Muscle of arm (tissue), 14 donors: Measurements from ENCODE around the gene ZSCAN5A. TPM values are rescaled to one million over a fixed set of nuclear protein-coding genes. Genes with fewer than 3 reads are reported as not detected.
"Not testable (repeated sequence)": the region's sequence is repeated elsewhere in the genome, so short reads cannot be mapped to it uniquely, and the experiment has no call there.

Source experiments
- DNase-seq: peaks from one replicate; pipeline ENCODE4 v3.0.0-alpha.2; 2013
- long read RNA-seq, 11 donors: transcript quantifications; one replicate each; lab custom pipeline, GENCODE V29; 2026
- polyA plus RNA-seq, 12 donors: library from polyadenylated mRNA; unstranded; fragments of 120-200 nt; gene quantifications; one replicate each; pipeline ENCODE4 v1.2.1, GENCODE V29; 2013; ENCODE audit not compliant: insufficient read length in 12 of 12

Gene ZSCAN5A, protein sequence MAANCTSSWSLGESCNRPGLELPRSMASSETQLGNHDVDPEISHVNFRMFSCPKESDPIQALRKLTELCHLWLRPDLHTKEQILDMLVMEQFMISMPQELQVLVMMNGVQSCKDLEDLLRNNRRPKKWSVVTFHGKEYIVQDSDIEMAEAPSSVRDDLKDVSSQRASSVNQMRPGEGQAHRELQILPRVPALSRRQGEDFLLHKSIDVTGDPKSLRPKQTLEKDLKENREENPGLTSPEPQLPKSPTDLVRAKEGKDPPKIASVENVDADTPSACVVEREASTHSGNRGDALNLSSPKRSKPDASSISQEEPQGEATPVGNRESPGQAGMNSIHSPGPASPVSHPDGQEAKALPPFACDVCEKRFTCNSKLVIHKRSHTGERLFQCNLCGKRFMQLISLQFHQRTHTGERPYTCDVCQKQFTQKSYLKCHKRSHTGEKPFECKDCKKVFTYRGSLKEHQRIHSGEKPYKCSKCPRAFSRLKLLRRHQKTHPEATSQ
- 10 to 100 TPM in 1 of 12 donors, 1 to 10 TPM in 9, not detected in 2; 5.0 to 12.4 (median 7.3) TPM for polyA plus RNA-seq
- long read RNA-seq, donor 1: 0 reads
- long read RNA-seq, donor 2, partial matches to known transcripts: 0 of 1 reads
- long read RNA-seq, donor 2, other reads (novel, unspliced or antisense): 0 of 1 reads
- long read RNA-seq, donor 3: 0 reads
- long read RNA-seq, donor 4, partial matches to known transcripts: 0 of 3 reads
- long read RNA-seq, donor 4, other reads (novel, unspliced or antisense): 0 of 3 reads
- long read RNA-seq, donor 5, partial matches to known transcripts: 0 of 1 reads
- long read RNA-seq, donor 5, other reads (novel, unspliced or antisense): 0 of 1 reads
- long read RNA-seq, donor 6, partial matches to known transcripts: 0 of 2 reads
- long read RNA-seq, donor 6, other reads (novel, unspliced or antisense): 0 of 2 reads
- long read RNA-seq, donor 7, partial matches to known transcripts: 0 of 1 reads
- long read RNA-seq, donor 7, other reads (novel, unspliced or antisense): 0 of 1 reads
- long read RNA-seq, donor 8: 0 reads
- long read RNA-seq, donor 9, partial matches to known transcripts: 0 of 1 reads
- long read RNA-seq, donor 9, other reads (novel, unspliced or antisense): 0 of 1 reads
- long read RNA-seq, donor 10: 0 reads
- long read RNA-seq, donor 11, partial matches to known transcripts: 0 of 1 reads
- long read RNA-seq, donor 11, other reads (novel, unspliced or antisense): 0 of 1 reads

DNA sequence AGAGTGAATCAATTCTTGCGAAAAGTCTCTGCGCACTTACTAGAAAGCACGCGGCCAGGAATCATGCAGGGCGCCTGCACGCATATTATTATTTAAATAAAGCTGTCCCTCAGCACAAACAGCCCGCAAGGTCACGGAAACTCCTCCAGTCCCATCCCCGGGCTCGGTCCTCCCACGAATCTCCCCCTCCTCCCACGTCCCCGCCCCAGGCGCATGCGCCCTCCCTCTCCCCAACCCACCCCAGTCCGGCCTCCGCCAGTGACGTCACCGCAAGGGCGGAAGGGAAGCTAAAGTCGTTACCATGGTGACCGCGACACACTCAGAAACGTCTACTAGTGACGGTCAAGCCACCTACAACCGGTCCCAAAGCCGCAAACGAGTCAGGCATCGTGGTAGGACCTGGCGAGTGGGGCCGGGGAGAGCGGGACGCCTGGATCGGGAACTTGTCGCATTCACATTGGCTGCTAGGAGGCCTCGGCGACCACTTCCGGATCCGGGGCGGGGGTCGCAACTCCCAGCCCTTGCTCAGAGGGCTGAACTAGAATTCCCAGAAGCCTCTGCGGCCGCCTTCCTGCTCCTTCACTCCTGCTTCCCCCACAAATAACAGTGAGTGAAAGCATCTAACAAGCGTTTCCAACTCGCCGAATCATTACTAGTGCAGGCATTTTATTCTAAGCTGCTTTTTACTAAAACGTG is at the start of gene ZSCAN5A:
ZSCAN5A (minus strand) TSS at position 459 of the 696 bp plus-strand sequence. CDS start 89,793 bp downstream, outside the sequence.
- DNase-seq: peak; percentile 98

DNA sequence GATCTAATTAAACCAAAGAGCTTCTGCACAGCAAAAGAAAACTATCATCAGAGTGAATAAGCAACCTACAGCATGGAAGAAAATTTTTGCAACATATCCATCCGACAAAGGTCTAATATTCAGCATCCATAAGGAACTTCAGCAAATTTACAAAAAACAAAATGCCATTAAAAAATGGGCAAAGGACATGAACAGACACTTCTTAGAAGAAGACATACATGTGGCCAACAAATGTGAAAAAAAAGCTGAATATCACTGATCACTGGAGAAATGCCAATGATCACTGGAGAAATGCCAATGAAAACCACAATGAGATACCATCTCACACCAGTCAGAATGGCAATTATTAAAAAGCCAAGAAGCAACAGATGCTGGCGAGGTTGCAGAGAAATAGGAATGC is 46.2 kb upstream of the ZSCAN5A start:
- no peak for DNase-seq

- no peak for DNase-seq
These were observed 42.3 kb upstream of the ZSCAN5A start for GRCh38 chr19:56356944-56357343.

- DNase-seq: no peak
These were observed 40.9 kb upstream of the ZSCAN5A start for GRCh38 chr19:56355517-56355916.

GRCh38 chr19:56351208-56351607 is 36.6 kb upstream of the ZSCAN5A start:
- DNase-seq: no peak

GRCh38 chr19:56350416-56351045 is 35.9 kb upstream of the ZSCAN5A start:
- peak; percentile 35 for DNase-seq

DNA sequence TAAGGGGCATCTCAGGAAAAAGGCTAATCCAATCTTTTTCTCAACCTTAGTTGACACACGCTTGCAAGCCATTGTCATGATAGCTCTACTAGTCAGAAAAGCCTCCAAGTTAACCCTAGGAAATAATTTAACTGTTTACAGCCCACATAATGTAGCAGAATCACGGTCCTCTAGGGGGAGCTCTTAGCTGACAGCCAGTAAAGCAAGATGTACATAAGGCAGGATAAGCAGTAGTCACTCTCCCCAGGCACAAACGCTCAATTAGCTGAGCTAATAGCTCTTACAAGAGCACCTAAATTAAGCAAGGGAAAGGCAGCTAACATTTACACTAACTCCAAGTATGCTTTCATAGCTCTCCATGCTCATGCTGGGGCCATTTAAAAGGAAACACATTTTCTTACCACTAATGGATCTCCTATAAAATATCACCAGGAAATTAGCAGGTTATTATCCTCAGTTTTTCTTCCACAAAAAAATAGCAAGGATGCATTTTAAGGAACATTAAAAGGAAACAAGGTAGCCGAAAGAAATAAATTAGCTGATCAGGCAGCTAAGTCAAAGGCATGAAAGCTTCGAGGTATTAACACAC is 33.7 kb upstream of the ZSCAN5A start:
- no peak for DNase-seq

DNA sequence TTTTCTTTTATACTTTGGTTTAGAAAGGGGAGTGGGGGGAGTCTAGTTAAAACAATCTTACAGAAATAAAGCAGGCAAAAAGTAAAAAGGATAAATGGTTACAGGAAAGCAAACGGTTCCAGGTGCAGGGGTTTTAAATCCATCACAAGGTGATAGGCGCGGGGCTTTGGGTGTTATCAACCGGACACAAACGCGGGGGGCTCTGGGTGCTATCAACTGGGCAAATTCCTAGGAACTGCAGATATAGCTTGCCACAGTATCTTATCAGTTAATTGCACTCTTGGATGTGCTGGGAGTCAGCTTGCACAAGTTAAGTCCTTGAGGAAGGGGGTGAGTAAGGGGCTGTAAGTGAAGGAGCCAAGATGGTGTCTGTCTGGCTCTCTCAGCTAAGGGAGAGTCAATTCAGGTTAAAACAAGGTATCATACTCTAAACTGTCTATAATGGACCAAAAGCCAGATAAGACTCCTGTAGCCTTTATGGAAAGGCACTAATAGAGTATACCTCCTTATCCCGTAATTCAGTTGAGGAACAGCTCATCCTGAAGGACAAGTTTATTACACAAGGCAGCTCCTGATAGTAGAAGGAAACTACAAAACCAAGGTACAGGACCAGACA is 32.6 kb upstream of the ZSCAN5A start:
- DNase-seq: no peak

- no peak for DNase-seq
These were observed 27.3 kb upstream of the ZSCAN5A start for GRCh38 chr19:56341948-56342347.

DNA sequence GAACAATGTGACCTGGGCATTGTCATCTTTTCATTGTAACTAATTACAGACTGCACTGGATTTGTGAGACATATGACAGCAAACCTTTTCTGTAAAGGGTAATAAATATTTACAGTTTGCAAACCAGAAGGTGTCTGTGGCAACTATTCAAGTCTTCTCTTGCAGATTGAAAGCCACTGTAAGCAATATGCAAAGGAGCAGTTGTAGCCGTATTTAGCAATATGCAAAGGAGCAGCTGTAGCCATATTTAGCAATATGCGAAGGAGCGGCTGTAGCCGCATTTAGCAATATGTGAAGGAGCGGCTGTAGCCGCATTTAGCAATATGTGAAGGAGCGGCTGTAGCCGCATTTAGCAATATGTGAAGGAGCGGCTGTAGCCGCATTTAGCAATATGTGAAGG is 24.4 kb upstream of the ZSCAN5A start:
- not testable (repeated sequence) for DNase-seq

GRCh38 chr19:56337077-56337476 is 22.4 kb upstream of the ZSCAN5A start:
- DNase-seq: not testable (repeated sequence)

- DNase-seq: not testable (repeated sequence)
These were observed 20.7 kb upstream of the ZSCAN5A start for GRCh38 chr19:56335371-56335770.

DNA sequence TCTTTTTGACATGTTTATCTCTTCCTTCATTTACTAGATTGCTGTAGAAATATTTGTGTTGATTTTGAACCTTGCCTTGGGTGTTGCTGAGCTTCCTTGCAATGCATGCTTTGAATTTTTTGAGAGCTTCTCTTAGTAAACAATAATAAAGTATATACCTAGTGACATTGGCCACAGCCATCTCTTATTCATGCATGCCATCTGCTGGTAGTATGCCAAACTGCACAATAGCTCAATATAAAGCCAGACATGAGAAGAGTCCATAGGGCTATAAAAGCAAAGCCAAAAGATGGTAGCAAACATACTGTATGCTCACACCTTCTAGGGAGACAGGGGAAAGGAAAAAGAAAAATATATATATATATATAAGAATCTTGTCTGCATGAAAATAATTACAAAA is 18.9 kb upstream of the ZSCAN5A start:
- no peak for DNase-seq

DNA sequence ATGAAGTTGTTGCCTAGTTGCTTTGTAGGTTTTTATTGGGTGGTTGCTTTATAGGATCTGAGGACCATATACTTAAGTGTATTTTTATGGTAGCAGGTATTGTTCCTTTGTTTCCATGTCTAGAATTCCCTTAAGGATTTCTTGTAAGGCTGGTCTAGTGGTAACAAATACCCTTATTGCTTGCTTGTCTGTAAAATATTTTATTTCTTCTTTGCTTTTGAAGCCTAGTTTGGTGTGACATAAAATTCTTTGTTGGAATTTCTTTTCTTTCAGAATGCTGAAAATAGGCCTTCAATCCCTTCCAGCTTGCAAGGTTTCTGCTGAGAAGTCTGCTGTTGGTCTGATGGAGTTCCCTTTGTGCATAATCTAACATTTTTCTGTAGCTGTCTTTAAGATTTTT is 18.1 kb upstream of the ZSCAN5A start:
- DNase-seq: no peak

DNA sequence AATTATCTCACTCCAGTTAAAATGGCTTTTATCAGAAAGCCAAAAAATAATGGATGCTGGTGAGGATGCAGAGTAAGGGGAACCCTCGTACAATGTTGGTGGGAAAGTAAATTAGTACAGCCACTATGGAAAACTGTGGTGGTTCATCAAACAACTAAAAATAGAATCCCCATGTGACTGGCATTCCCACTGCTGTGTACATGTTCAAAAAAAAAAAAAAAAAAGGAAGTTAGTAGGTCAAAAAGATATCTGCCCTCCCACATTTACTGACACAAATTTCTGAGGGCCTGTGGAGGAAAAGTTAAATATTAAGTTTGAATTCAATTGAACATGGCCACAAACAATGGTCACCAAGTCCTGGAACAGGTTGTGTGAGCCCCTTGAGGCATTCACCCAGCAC is 9.8 kb upstream of the ZSCAN5A start:
- DNase-seq: no peak

- no peak for DNase-seq
These were observed 7.4 kb upstream of the ZSCAN5A start for GRCh38 chr19:56321989-56322440.

DNA sequence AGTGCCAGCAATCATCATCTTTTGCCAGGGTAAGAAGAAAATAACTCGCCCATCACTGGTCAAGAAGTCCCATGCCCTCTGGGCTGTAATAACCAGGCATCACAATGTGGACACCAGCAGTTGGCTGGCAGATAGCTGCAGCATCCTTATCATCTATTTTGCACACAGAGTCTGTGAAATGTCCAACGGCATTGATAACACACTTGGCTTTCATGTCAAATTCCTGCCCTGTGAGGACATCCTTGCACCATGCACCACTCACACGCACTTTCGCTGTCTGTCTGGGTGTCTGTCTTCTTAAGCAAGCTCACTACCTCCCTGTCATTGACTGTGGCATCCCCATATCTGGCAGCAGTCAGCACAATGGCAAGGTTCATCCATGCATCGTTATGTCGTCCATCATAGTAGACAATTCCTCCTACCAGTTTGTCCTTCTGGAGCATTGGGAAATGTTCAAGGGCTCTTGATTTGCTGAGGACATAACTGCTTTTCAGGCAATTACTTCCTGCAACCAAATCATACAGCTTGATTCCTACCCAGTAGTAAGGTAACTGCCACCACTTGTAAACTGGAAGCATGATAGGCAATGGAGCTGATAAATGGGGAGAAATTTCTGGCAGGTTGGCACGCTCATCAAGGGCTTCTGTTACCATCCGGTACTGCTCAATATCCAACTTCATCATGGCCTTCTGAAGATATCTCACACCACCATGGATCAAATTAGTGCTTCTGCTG is 6.8 kb upstream of the ZSCAN5A start:
- no peak for DNase-seq

GRCh38 chr19:56319991-56320390 is 5.4 kb upstream of the ZSCAN5A start:
- no peak for DNase-seq

DNA sequence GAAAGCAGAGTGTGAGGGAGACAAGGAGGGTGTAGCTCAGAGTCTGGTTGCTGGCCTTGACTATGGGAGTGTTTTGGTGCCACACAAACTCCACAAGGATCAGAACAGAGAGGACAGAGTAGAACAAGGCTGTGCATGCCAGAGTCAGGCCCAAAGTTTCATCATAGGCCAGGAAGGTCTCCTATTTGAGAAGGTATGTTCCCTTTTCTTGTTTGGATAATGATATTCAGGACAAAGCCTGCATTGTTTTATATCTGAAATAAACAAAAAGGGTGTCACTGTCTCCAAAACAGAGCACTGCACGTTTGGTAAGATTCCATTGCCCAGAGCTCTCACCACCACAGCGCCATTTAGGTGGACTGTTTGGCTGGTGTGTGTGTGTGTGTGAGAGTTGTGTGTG is 3.1 kb upstream of the ZSCAN5A start:
- no peak for DNase-seq
